Fibroblast of skin of right biceps (primary cell): ENCODE results near the gene SPO11.

Experiments
- DNase-seq: peaks from one replicate; pipeline ENCODE4 v3.0.0-alpha.2; 2013

SPO11 gene

DNA sequence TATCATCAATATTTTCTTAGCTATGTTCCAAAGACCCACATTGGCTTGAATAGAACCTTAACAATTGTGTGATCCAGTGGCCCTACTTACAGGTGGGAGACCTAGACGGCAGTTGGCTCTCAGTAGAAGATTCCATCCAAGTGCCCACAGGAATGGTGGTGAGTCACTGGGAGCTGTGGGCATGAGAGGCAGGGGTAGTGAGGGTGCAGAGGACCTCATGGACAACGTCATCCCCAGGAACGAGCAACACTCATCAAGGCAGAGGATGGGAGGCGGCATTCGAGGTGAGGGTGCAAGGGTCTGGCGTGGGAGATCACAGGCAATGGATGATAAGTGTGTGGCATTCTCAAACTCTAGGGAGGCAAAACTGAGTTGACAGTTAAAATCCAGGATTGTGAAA, 17.5 kb upstream of the SPO11 start:
- DNase-seq: no peak

DNA sequence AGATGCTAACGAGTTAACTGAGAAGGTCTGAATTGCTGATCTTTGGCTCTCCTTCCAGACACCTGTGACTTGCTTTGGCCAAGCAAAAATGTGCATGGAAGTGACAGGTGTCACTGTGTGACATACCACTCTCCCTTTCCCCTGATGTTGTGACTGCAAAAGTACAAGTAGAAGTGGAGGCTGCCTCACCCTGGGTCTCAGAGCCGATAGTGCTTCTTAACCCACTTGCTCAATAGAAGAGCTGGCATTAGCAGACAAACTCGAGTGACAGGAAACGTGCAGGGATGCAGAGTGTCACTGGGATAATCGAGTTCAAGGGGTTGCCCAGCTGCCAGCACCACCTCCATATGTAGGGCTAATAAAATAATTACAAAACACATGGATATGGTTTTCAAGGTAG, 16.4 kb upstream of the SPO11 start:
- DNase-seq: no peak

DNA sequence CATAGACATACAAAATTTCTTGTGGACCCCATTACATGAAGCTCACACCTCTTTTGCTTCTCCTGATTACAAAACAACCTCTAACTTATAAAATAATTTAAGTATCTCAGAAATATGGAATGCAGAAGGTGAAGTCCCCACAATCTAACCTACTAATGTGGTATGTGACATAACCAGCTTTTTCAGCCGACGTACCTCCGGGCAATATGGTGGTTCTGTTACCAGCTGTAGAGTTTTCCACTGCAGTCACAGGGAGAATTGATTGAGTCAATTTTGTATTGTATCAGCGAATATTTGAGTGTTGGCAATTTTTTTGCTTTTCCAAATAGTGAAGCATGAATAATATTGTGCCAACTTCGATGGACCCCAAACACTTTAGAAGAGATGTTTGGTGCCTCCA, 15.7 kb upstream of the SPO11 start:
- DNase-seq: no peak

DNA sequence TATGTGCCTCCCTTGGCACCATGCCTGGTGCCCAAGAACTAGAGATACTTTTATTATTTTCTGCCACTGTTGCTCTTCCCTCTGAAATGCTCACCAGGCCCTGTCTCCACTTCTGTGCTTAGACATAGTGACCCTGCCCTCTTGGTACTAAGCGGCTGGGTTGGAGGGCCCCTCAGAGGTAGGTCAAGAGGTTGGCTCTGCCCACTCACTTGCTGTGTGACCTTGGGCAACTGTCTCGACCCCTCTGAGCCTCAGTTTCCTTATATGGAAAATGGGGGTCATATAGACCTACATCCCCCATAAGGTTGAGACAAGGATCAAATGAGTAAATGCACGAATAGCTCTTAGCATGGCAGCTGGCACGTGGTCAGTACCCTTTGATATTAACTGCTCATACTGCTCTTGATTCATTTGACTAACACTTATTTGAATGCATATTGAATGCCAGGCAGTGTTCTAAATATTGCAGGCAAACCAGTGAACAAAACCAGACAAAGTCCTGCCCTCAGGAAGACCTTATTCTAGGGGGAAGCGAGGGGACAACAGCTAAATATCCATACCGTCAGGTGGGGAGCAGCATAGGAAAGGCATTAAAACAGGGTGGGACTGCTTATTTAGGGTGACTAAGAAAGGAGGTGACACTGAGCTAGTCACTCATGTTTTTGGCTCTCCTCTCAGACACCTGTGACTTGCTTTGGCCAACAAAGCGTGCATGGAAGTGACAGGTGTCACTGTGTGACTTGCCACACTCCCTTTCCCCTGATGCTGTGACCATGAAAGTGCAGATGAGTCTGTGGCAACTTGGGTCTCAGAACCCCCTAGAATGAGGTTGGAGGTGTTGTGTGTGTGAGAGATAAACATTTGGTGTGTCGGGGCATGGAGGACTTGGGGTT, 14.3 kb upstream of the SPO11 start:
- DNase-seq: no peak

DNA sequence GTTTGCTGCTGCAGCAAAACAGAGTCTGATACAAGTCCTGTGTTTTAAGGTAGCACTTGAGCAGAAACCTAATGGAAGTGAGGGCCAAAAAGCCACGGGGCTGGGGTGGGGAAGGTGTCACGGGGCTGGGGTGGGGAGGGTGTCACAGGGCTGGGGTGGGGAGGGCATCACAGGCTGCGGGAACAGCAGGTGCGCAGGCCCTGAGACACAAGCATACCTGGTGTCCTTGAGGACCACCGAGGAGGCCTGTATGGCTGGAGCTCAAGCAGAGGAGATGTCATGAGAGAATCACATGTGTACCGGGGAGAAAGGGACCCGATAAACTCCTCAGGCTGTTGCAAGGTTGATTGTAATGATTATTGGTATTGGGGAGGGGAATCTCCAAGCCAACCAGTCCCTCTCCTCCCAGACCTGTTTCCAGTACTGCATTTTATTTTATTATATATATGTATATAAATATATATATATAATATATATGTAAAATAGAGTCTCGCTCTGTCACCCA, 13.6 kb upstream of the SPO11 start:
- no peak for DNase-seq

DNA sequence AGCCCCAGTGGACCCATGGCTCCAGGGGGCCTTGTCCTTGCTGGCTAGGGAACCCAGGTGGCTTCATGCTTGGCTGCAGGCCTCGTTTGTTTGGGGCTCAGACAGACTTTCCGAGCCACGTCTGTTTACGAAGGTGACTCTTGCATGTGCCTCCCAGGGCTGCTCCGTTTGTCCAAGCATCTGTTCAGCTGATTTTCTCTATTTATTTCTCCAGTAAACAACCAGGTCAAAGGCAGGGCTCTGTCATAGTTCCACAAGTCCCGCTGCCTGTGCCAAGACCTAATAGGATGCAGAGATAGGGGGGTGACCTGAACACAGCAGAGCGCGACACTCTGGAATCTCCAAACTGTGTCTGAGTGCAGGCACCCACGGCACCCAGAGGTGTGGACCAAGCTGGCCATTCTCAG, 12.8 kb upstream of the SPO11 start:
- DNase-seq: no peak

DNA sequence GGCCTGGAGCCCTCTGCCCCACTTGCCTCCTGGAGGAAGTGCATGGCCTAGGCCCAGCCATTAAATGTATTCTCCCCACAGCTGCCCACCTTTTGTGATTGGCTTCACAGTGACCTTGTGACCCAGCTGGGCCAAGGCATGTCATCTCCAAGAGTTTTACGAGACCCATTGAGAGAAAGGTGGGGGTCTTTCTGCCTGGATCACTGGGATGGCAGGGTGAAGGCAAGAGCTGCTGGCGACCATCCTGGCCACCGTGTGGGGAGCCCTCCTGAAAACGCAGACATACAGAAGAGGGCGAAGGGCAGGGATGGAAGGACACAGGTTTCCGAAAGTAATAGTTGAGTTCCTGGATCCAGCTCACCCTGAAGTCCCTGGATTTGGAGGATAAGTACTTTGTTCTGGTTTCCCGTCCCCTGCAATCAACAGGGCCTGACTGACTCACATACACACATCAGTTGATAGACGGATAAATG, 12.3 kb upstream of the SPO11 start:
- no peak for DNase-seq

DNA sequence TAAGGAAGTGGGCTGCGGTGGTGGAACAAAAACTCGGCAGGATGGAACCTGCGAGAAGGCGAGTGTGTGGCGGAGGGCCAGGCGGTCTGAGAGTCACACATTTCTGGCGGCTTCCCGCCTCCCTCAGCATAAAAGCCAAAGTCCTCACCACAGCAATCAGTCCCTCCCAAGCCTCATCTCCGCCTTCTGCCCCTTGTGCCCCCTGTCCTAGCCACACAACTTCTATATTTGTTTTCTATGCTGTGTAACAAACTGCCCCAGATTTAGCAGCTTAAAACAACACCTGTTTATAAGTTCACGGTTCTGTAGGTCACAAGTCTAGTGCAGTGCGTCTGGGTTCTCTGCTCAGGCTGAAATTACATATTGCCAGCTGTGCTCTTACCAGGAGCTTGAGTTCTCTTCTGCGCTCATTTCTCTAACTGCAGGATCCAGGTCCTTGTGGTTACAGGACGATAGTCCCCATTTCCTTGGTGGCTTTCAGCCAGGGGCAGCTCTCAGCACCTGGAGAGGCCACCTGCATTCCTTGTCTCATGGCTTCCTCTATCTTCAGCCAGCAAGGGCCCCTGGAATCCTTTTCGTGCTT, 11.7 kb upstream of the SPO11 start:
- DNase-seq: no peak

DNA sequence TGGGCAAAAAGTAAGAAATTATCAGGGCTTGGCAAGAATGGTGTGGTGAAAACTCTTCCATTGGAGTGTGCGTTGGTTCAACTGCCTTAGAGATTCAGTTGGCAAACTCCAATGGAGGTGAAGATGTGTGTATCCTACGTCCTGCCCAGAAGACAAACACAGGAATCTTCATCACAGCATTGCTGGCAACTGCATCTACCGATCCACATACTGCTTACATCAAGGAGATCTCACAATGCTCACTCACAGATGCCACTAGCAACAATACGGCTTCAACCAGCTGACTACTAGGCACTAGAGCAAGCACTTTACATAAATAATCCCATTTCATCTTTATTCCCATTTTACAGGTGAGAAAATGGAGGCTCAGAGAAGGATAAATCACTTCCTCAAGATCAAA, 10.0 kb upstream of the SPO11 start:
- DNase-seq: no peak

DNA sequence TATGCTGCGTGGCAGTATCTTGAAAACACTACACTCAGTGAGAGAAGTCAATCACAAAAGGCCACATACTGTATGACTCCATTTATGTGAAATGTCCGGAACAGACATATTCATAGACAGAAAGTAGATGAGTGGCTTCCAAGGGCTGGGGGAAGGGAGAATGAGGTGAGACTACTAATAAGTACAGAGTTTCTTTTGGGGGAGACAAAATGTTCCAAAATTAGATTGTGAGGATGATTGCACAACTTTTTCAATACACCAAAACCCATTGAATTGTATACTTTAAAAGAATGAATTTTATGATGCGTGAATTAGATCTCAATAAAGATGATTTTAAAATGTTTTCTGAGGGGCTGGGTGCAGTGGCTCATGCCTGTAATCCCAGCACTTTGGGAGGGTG, 9.2 kb upstream of the SPO11 start:
- DNase-seq: no peak

DNA sequence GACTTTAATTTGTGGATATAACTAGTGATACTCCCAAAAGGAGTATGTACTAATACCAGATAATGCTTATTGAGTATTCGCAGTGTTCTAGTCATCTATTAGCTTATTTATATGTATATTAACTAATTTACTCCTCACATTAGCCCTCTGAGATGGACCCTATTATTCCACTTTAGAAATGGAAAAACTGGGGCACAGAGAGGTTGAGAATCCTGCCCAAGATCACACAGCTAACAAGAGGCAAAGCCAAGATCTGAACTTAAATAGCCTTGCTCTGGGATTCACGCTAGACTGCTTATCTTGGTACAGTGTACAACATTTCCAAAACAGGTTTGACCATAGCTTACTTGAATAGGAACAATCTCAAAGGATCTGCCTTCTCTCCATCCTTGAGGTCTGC, 8.5 kb upstream of the SPO11 start:
- DNase-seq: no peak

DNA sequence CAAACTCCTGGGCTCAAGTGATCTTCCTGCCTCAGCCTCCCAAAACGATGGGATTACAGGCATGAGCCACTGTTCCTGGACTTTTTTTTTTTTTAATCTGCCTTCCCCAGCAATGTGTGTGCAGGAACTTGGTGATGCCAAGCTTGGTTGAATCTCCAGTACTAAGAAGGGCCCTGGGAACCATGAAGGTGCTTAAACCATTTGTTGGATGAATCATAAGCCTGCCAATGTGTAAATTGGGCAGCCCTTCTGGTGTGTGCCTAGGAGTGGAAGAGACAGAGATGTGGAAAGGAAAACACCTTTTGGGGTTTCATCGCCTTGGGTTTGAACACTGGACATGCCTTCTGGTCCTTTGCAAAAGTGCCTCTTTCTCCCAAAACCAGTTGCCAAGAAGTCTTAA, 7.1 kb upstream of the SPO11 start:
- no peak for DNase-seq

DNA sequence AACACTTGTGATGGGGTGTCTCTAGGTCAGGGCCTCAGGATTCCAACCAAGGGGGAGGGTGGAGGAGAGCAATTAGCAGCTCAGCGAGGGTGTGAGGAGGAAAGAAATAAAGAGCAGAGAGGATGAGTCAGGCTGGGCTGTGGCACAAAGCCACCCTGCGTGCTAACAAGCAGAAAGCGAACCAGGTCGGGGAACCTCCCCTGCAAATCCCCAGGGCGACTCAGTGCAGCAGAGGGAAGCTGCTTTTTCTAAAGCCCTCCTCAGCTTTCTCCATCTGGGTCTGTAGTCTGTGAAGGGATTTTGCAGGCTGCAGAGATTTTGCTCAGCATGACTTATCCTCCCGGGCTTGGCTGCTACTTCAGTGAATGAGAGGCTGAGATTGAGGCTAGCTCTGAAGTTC, 6.6 kb upstream of the SPO11 start:
- DNase-seq: peak; percentile 32

DNA sequence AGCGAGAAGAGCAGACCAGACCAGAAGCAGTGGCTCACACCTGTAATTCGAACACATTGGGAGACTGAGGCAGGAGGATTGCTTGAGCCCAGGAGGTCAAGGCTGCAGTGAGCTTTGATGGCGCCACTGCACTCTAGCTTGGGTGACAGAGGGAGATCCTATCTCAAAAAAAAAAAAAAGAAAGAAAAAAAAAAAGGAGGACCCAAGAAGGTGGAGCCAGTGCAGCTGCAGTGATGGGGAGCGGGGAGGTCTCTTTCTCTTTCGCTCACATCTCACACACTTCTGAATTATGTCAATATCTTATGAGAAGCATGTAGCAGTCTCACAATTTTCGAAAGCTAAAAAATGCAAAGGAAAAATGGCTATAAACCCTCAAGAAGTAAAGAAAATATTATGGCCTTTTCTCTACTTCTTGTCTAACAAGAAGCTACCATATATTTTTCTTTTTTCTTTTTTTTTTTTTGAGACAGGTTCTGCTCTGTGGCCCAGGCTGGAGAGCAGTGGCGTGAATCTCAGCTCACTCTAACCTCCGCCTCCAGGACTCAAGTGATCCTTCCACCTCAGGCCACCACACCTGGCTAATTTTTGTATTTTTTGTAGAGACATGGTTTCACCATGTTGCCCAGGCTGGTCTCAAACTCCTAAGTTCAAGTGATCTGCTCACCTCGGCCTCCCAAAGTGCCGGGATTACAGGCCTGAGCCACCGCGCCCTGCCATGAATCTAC, 3.8 kb upstream of the SPO11 start:
- no peak for DNase-seq

DNA sequence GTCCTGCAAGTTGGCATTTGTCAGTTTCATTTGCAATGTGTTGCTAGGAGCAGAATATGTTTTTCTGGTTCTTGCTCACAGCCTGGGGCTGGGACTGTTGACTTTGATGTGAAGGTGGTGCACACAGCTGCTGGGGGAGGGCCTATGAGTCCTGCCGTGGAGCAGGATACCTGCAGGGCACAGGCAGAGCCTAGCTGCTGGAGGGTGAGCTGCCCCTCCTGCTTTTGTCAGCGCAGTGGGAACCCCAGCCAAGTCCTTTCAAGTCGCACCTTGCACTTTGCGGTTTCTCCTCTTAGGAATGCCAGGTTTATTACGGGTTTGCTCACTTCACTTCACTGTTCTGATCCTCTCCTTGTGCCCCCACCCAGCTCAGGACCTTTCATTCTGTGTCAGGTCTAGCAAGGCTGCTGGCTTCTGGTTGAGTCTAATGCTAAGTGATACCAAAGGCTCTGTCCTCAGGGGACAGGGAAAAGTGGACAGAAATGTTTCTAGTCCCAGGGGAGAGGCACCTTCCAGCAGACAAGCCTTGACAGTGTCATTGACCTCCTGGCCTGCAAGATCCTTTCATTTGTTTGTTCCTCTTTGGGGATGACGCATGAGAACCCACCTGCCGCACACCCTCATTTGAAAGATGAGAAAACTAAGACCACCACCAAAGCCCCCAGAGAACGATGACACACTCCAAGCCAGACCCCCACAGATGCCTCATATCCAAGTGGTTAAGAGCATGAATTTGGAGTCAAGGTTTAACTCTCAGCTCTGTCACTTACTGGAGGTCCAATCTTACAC, 2.7 kb upstream of the SPO11 start:
- DNase-seq: no peak

DNA sequence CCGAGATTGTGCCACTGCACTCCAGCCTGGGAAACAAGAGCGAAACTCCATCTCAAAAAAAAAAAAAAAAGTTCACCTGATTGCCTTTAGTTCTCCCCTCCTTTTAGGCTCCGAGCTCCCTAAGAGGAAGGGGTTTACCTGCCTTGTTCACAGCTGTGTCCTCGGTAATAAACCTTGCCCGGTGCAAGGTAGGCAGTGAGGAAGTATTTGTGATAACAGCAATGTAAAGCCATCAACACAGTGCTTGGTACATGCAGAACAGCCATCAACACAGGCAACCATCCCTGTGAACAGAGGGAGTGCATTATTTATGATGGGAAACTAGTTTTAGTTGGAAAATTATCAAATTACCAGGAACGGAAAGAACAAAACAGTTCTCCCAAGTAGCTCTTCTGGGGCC, 1.8 kb upstream of the SPO11 start:
- no peak for DNase-seq

DNA sequence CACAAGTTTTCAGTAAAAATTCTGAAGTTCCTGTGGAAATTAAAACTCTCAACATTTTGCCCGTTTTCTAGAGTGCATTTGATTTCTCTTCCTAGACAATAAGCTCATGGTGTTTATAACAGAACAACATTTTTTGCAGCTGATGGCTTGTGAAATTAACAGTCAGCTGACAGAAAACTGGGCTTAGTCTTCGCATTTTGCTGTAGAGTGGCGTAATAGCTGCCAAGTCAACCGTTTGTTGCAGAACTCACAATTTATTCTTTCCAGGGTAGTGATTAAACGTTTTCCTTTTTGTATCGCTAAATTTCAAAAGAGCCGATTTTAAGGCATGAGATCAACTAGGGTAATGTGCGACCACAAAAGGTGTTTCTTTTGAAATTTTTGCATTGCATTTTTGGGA, 1.4 kb downstream of the SPO11 start:
- DNase-seq: no peak

DNA sequence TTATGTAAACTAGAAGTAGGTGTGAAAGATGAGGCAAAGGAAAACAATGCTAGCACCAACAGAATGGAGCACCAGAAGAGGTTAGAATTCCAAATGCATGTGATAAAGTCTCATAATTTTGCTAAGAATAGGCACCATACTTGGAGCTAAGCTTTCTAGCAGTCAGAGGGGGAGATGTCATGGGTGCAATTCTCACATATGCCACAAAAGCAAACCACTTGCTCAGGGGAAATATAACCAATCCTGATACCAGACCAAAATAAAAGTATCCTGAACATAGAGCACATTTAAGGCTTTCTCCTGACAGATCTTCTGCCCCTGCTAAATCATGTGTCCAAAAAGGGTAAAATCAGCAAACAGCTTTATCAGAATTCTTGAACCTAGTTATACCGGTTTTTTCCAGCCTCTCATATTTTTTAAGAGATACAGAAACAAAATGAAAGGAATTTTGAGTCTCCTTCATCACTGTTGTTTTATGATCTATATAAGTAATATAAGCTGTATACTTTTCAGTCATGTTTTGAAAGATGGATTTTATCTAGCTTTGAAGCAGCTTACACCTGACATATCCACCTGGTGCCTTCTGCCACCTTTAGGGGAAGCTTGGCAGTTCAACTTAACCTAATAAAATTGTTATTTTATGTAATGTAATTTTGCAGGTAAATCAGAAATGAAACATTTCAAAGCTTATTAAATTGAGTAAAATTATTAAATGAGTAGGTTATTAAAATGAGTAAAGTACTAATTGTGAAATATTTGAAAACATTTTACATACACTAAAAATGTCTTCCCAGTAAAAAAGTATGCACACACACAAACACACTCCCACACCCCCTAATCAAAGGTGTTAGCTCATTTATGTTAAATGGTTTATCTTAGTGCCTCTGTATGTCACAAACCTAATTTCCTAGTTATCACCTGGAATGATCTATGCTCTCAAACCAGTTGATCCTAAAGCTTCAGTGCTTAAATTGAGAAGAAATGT, 2.8 kb downstream of the SPO11 start:
- DNase-seq: no peak

DNA sequence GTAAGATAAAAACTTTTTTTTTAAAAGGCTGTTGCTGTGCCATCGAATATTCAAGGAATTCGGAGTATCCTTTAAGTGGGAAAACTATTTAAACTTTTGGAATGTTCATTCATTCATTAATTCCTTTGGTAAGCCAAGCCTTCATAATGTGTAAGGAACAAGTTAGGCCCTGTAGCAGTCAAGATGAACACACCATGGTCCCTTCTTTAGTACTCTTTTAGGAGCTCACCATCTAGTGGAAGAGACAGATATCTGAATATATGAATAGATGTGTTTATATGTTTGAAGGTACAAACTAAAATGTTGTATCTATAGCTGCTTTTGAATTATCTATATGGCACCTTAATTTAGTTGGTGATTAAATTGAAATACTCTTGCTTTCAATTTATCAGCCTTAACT, 5.8 kb downstream of the SPO11 start:
- no peak for DNase-seq

DNA sequence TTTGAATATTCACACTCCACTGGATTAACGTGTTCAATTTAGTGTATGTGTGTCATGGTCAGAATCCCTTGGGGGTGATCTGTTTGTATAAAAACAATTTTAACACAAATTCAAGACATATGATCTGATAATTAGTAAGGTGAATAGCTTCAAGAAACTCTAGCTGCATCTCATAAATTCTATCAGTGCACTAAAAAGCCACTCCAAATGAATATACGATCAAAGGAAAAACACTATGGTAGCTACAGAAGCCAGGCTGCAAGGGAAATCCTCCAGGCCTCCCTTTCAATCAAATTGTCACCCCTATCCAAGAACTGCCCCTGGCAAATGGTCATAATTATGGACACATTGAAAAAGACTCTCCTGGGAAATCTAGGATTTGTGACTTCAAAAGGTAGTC, 12.1 kb downstream of the SPO11 start:
- no peak for DNase-seq

DNA sequence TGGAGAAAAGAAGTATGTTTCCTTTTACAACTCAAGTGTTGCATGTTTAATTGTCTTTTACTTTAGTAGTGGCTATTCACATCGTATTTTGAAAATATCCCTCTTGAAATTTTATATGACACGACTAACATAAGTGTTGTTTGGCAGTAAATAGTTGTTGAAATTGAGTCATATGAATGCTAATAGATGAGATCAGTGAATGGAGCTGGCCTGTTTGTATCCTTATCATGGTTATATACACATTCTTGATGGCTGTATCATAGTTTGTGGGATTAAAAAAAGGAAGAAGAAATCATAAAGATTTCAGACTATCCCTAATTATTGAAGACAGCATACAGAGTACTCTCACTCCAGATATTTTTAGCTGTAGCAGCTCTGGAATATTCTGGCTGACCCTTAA, 13.2 kb downstream of the SPO11 start:
- DNase-seq: peak; percentile 33

DNA sequence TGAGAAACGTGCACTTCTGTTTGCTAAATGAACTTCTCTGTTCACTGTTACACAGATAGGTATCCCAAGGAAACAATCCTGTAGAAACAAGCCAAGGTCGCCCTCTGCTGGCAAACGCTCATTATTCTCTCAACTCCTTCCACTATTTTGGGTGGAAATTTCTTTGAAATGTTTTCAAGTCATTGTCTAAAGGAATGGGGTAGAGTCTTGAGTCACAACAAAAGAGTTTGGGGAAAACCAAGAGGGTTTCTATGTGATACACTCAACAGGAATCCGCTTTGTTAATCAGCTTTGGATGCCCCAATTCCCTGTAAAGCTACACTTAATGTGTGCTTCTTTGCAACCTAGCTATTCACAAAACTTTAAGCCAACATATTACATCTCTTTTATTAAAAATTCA, 16.9 kb downstream of the SPO11 start:
- peak; percentile 75 for DNase-seq
